Astrocyte of the hippocampus (primary cell): ENCODE results near the gene PCDHGA6.
"Not testable (repeated sequence)": the region's sequence is repeated elsewhere in the genome, so short reads cannot be mapped to it uniquely, and the experiment has no call there.

Experiments
- DNase-seq: peaks from one replicate; pipeline ENCODE4 v3.0.0; 2011; ENCODE audit warnings: low read depth, low spot score

Gene PCDHGA6

DNA sequence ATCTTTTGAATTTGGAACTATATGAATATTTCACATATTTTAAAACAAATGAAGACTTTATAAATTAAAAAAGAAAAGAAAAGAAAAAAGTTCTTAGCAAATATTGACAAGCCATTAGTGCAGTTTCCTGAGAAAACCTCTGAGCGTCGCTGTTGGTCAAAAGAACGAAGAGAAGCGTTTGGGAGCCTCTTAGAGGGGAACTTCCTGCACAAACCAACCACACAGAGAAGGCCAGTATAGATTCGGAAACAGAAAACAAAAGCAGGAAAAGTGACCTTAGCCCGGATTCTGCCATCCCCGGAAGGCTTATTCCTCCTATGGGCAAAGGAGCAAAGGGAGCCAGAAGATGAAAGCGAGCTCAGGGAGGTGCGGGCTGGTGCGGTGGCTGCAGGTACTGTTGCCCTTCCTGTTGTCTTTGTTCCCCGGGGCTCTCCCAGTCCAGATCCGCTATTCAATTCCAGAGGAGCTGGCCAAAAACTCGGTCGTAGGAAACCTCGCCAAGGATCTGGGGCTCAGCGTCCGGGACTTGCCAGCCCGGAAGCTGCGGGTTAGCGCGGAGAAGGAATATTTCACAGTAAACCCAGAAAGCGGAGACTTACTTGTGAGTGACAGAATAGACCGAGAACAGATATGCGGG, 13.8 kb upstream of the PCDHGA6 start, which contains the start of gene PCDHGB2:
TSS of gene PCDHGB2 (plus strand) at position 205 of the 637 bp plus-strand sequence. CDS start at position 347, 142 bp downstream.
- DNase-seq, result peak; percentile 15

DNA sequence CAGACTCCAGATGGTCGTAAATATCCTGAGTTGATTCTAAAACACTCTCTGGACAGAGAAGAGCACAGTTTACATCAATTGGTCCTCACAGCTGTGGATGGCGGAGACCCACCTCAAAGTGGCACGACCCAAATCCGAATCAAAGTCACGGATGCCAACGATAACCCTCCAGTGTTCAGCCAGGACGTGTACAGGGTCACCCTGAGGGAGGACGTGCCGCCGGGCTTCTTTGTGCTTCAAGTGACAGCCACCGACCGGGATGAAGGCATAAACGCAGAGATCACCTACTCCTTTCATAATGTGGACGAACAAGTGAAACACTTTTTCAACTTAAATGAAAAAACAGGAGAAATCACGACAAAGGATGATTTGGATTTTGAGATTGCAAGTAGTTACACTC, 13.0 kb upstream of the PCDHGA6 start:
- no peak for DNase-seq

DNA sequence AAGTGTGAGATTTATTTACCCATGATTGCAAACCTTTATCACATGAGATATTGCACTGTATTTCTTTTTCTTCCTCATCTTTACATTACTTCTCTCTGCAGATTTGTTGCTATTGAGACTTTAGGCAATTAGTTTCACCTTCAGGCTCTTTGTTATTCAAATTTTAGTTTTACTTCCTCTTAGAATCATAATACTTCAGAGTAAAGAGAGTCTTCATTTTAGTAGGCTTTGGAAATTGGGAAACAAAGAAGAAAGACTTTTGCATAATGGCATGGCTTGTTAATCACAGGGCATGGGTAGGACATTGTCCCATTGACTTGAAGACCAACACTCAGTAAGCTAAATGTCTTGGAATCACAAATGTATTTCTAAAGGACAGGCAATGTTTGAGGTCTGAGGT, 11.0 kb upstream of the PCDHGA6 start:
- no peak for DNase-seq

DNA sequence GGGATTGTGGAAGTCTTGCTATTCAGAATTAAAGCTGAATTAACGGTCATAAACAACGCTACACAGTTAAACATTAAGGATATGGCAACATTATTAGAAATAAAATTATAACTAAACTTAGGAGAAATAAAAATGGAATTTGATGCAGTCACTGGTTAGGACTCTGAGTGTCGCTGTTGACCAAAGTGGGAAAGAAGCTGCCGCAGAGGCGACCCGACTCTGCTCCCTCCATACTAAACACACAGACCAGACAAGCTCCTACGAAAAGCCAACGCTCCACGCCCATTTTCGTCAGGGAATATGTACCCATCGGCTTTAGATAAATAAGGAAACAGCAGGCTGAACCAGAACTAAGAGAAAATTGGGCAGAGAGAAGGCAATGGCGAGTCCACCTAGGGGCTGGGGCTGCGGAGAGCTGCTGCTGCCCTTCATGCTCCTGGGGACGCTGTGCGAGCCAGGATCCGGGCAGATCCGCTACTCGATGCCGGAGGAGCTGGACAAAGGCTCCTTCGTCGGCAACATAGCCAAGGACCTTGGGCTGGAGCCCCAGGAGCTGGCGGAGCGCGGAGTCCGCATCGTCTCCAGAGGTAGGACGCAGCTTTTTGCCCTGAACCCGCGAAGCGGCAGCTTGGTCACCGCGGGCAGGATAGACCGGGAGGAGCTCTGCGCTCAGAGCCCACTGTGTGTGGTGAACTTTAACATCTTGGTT, 9.6 kb upstream of the PCDHGA6 start, which contains the start of gene PCDHGA5:
TSS of gene PCDHGA5 (plus strand) at position 211 of the 709 bp plus-strand sequence. CDS start at position 380, 169 bp downstream.
- peak; percentile 20 for DNase-seq

DNA sequence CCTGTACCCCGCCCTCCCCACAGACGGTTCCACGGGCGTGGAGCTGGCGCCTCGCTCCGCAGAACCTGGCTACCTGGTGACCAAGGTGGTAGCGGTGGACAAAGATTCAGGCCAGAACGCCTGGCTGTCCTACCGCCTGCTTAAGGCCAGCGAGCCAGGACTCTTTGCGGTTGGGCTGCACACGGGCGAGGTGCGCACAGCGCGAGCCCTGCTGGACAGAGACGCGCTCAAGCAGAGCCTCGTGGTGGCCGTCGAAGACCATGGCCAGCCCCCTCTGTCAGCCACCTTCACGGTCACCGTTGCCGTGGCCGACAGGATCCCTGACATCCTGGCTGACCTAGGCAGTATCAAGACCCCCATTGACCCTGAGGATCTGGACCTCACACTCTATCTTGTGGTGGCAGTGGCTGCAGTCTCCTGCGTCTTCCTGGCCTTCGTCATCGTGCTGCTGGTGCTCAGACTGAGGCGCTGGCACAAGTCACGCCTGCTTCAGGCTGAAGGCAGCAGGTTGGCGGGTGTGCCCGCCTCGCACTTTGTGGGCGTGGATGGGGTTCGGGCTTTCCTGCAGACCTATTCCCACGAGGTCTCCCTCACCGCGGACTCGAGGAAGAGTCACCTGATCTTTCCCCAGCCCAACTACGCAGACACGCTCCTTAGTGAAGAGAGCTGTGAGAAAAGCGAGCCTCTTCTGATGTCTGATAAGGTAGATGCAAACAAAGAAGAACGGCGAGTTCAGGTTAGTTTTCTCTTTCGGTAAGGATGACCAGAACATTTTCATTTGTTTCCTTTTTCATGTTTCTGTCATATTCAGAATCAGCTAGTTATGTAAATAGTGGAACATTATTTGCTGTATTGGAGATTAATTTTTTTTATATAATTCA, 7.4 kb upstream of the PCDHGA6 start:
- no peak for DNase-seq

DNA sequence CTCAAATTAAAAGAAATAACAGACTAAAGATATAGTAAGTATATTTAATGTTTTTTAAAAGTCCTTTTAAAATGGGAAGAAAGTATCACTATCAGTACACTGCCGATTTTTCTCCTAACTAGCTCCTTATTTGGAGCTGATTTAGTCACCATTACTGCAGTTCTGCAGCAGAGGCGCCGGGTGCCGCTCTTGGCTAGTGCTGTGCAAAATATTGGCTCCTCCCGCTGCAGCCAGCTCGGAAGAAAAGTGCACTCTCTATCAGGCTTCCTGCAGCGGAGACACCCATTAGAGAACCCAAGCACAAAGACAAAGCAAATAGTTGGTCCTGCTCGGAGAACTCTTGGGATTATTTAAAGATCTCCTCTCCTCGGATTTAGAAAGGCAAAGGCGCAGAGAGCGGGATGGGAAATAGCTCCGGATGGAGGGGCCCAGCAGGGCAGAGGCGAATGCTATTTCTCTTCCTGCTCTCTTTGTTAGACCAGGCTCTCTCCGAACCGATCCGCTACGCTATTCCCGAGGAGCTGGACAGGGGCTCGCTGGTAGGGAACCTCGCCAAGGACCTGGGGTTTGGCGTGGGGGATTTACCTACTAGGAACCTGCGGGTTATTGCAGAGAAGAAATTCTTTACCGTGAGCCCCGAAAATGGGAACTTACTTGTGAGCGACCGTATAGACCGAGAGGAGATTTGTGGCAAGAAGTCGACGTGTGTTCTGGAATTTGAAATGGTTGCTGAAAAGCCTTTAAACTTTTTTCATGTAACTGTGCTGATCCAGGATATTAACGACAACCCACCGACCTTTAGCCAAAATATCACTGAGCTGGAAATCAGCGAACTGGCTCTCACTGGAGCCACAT, 3.5 kb upstream of the PCDHGA6 start, which contains the start of gene PCDHGB3:
TSS of gene PCDHGB3 (plus strand) at position 249 of the 855 bp plus-strand sequence. CDS start at position 402, 153 bp downstream.
- DNase-seq, result peak; percentile 60

DNA sequence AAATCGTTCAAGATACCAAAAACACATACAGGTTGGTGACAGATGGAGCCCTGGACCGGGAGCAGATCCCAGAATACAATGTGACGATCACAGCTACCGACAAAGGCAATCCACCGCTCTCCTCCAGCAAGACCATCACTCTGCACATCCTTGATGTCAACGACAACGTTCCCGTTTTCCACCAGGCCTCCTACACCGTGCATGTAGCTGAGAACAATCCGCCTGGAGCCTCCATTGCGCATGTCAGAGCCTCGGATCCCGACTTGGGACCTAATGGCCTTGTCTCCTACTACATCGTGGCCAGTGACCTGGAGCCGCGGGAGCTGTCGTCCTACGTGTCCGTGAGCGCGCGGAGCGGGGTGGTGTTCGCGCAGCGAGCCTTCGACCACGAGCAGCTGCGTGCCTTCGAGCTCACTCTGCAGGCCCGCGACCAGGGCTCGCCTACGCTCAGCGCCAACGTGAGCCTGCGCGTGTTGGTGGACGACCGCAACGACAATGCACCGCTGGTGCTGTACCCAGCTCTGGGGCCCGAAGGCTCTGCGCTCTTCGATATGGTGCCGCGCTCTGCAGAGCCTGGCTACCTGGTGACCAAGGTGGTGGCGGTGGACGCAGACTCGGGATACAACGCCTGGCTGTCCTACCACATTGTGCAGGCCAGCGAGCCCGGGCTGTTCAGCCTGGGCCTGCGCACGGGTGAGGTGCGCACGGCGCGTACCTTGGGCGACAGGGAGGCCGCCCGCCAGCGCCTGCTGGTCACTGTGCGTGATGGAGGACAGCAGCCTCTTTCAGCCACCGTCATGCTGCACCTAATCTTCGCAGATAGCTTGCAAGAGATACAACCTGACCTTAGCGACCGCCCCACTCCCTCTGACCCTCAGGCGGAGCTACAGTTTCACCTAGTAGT, 1.9 kb upstream of the PCDHGA6 start:
- no peak for DNase-seq

DNA sequence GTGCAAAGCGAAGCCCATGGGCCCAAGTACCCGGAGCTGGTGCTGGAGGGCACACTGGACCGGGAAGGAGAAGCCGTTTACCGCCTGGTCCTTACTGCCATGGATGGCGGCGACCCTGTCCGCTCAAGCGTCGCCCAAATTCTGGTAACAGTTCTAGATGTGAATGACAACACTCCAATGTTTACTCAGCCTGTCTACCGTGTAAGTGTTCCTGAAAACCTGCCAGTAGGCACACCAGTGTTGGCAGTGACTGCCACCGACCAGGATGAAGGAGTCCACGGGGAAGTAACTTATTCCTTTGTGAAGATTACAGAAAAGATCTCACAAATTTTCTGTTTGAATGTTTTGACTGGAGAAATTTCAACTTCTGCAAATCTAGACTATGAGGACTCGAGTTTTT, 936 bp downstream of the PCDHGA6 start:
- no peak for DNase-seq

DNA sequence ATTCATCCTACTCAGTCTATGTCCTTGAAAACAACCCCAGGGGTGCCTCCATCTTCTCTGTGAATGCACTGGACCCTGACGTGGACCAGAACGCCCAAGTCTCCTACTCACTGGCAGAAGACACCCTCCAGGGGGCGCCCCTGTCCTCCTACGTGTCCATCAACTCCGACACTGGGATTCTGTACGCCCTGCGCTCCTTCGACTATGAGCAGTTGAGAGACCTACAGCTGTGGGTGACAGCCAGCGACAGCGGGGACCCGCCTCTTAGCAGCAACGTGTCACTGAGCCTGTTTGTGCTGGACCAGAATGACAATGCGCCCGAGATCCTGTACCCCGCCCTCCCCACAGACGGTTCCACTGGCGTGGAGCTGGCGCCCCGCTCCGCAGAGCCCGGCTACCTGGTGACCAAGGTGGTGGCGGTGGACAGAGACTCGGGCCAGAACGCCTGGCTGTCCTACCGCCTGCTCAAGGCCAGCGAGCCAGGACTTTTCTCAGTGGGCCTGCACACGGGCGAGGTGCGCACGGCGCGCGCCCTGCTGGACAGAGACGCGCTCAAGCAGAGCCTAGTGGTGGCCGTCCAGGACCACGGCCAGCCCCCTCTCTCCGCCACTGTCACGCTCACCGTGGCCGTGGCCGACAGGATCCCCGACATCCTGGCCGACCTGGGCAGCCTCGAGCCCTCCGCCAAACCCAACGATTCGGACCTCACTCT, 1.9 kb downstream of the PCDHGA6 start:
- not testable (repeated sequence) for DNase-seq

DNA sequence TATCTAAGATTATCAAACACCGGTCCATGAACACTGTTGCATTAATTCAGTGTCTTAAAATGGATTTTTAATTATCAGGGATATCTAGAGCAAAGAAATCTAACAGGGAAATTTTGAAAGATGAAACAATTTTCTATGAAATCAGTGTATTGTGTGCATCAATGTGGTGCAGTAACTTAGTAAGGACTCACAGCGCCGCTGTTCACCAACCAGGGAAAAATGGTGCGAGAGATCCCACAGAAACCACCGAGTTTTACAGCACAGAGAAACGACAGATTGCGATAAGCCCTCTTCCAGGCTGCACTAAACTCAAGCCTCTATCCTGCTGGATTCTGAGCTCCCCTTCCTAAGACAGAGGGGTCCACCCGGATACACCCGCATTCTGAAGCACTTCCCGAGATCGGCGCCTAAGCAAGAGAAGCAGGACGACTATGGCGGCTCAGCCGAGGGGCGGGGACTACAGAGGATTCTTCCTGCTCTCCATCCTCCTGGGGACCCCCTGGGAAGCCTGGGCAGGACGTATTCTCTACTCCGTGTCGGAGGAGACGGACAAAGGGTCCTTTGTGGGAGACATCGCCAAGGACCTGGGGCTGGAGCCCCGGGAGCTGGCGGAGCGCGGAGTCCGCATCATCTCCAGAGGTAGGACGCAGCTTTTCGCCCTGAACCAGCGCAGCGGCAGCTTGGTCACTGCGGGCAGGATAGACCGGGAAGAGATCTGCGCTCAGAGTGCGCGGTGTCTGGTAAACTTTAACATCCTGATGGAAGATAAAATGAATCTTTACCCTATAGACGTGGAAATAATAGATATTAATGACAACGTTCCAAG, 9.0 kb downstream of the PCDHGA6 start, which contains the start of gene PCDHGA7:
TSS of gene PCDHGA7 (plus strand) at position 274 of the 826 bp plus-strand sequence. CDS start at position 432, 158 bp downstream.
- peak; percentile 51 for DNase-seq

DNA sequence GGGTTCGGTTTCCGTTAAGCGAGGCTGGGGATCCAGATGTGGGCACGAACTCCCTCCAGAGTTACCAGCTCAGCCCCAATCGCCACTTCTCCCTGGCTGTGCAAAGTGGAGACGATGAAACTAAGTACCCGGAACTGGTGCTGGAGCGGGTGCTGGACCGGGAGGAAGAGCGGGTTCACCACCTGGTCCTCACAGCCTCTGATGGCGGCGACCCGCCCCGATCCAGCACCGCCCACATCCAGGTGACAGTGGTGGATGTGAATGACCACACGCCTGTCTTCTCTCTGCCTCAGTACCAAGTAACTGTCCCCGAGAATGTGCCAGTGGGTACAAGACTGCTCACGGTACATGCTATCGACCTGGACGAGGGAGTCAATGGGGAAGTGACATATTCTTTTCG, 9.7 kb downstream of the PCDHGA6 start:
- DNase-seq, result no peak

DNA sequence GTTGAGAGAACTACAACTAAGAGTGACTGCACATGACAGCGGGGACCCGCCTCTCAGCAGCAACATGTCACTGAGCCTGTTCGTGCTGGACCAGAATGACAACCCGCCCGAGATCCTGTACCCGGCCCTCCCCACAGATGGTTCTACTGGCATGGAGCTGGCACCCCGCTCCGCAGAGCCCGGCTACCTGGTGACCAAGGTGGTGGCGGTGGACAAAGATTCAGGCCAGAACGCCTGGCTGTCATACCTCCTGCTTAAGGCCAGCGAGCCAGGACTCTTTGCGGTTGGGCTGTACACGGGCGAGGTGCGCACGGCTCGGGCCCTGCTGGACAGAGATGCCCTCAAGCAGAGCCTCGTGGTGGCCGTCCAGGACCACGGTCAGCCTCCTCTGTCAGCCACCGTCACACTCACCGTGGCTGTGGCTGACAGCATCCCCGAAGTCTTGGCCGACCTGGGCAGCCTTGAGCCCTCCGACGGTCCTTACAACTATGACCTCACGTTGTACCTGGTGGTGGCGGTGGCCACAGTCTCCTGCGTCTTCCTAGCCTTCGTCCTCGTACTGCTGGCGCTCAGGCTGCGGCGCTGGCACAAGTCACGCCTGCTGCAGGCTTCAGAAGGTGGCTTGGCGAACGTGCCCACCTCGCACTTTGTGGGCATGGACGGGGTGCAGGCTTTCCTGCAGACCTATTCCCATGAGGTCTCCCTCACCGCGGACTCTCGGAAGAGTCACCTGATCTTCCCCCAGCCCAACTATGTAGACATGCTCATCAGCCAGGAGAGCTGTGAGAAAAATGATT, 11.0 kb downstream of the PCDHGA6 start:
- DNase-seq, result no peak

DNA sequence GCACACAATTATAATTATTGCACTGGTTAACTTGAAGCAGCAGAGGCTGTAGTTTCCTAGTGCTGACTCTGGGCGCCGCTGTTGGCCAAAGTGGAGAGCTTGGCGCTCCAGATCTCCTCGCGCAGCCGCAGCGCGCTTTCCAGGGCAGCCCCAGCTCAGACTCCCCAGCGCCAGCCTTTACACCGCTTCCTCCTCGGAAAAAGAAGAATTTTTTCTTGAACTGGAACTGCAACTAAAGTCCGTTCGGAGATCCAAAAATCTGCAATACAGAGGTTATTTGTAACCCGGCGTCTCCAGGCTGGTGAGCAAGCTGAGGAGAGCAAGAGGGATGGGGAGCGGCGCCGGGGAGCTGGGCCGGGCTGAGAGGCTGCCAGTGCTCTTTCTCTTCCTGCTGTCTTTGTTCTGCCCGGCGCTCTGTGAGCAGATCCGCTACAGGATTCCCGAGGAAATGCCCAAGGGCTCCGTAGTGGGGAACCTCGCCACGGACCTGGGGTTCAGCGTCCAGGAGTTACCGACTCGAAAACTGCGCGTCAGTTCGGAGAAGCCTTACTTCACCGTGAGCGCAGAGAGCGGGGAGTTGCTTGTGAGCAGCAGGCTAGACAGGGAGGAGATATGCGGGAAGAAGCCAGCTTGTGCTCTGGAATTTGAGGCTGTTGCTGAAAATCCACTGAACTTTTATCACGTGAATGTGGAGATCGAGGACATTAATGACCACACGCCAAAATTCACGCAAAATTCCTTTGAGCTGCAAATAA, 14.0 kb downstream of the PCDHGA6 start, which contains the start of gene PCDHGB4:
TSS of gene PCDHGB4 (plus strand) at position 142 of the 755 bp plus-strand sequence. CDS start at position 329, 187 bp downstream.
- peak; percentile 62 for DNase-seq

DNA sequence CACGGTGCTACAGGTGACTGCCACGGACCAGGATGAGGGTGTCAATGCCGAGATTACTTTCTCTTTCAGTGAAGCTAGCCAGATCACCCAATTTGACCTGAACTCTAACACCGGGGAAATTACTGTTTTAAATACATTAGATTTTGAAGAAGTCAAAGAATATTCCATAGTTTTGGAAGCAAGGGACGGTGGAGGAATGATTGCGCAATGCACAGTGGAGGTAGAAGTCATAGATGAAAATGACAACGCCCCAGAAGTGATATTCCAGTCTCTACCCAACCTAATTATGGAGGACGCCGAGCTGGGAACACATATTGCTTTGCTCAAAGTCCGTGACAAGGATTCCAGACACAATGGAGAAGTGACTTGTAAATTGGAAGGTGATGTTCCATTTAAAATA, 15.0 kb downstream of the PCDHGA6 start:
- no peak for DNase-seq

DNA sequence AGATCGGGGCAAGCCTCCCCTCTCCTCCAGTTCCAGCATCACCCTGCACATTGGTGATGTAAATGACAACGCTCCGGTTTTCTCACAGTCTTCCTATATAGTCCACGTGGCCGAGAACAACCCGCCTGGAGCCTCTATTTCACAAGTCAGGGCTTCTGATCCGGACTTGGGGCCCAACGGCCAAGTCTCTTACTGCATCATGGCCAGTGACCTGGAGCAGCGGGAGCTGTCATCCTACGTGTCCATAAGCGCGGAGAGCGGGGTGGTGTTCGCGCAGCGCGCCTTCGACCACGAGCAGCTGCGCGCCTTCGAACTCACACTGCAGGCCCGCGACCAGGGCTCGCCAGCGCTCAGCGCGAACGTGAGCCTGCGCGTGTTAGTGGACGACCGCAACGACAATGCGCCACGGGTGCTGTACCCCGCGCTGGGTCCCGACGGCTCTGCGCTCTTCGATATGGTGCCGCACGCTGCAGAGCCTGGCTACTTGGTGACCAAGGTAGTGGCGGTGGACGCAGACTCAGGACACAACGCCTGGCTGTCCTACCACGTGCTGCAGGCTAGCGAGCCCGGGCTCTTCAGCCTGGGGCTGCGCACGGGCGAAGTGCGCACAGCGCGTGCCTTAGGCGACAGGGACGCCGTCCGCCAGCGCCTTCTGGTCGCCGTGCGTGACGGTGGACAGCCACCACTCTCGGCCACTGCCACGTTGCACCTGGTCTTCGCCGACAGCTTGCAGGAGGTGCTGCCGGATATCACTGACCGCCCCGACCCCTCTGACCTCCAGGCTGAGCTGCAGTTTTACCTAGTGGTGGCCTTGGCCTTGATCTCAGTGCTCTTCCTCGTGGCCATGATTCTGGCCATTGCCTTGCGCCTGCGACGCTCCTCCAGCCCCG, 15.7 kb downstream of the PCDHGA6 start:
- no peak for DNase-seq
